Activated T-cell treated with anti-CD3 and anti-CD28 coated beads, Interleukin-2, amount 50 U/mL, for 24 hours (primary cell): ENCODE measurements around the gene SOBP.

Experiments
- DNase-seq: peaks from one replicate; pipeline ENCODE4 v3.0.0-alpha.2; 2020
- H3K27ac Mint-ChIP-seq: 2 replicates; pipeline ENCODE4 v1.8.0; 2020; ENCODE audit warnings: mild to moderate bottlenecking, mixed read lengths
- H3K27me3 Mint-ChIP-seq: 2 replicates; pipeline ENCODE4 v1.8.0; 2020; ENCODE audit warnings: mixed read lengths
- H3K36me3 Mint-ChIP-seq: 2 replicates; pipeline ENCODE4 v1.8.0; 2020; ENCODE audit warnings: low read depth, mixed read lengths
- H3K4me1 Mint-ChIP-seq: 2 replicates; pipeline ENCODE4 v1.8.0; 2020; ENCODE audit warnings: low read depth, mixed read lengths
- H3K4me3 Mint-ChIP-seq: 2 replicates; pipeline ENCODE4 v1.8.0; 2020; ENCODE audit warnings: mild to moderate bottlenecking, moderate library complexity, mixed read lengths
- H3K9me3 Mint-ChIP-seq: 2 replicates; pipeline ENCODE4 v1.8.0; 2020; ENCODE audit warnings: mixed read lengths

Gene SOBP, protein sequence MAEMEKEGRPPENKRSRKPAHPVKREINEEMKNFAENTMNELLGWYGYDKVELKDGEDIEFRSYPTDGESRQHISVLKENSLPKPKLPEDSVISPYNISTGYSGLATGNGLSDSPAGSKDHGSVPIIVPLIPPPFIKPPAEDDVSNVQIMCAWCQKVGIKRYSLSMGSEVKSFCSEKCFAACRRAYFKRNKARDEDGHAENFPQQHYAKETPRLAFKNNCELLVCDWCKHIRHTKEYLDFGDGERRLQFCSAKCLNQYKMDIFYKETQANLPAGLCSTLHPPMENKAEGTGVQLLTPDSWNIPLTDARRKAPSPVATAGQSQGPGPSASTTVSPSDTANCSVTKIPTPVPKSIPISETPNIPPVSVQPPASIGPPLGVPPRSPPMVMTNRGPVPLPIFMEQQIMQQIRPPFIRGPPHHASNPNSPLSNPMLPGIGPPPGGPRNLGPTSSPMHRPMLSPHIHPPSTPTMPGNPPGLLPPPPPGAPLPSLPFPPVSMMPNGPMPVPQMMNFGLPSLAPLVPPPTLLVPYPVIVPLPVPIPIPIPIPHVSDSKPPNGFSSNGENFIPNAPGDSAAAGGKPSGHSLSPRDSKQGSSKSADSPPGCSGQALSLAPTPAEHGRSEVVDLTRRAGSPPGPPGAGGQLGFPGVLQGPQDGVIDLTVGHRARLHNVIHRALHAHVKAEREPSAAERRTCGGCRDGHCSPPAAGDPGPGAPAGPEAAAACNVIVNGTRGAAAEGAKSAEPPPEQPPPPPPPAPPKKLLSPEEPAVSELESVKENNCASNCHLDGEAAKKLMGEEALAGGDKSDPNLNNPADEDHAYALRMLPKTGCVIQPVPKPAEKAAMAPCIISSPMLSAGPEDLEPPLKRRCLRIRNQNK

DNA sequence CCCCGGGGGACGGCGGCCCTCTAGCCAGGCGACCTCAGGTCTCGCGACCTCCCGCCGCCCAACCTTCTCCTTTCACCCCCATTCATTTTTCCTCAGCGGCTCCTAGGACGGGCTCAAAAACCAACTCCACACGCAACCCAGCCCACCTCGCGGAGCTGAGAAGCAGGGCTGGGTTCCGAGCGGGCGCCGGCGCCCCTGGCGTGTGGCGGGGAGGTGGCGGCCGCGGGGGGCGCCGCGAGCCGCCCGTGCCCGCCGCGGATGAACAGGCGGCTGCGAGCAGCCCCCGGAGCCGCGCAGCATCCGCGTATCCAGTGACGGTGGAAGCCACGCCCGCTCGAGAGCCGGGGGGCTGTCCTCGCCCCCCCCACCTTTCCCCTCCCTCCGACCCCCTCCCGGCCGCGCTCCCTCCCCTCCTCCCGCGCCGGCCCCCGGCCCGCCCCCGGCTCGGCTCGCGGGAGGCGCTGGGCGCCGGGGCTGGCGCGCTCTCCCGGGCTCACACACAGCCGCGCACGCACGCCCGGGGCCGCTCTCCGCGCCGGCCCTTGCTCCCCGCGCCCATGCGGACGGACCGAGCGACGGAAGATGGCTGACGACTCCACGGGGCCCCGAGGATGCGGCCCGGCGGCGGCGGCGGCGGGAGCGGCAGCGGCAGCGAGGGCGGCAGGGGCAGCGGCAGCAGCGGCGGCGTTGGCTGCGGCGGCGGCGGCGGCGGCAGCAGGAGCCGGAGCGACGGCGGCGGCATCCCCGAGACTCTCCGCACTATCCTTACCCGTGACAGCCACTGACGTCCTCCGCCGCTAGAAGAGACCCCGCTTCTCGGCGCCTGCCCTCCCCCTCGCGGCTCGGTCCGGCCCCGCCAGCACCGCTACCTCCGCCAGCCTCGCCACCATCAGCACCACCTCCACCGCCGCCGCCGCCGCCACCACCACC lies at the start of gene SOBP:
Gene SOBP (plus strand): TSS at position 482 of the 930 bp plus-strand sequence. CDS start 500 bp downstream, outside the sequence.
- Mint-ChIP-seq H3K4me3 (peak within 1 kb of the TSS; percentile 84), H3K27ac (peak within 1 kb of the TSS; percentile 82), H3K36me3 (peaks cover 5% of the 10 kb centered on the region), H3K4me1 (peaks cover 25% of the 10 kb centered on the region), H3K27me3 (peaks cover 43% of the 10 kb centered on the region), H3K9me3 (no peaks in the 10 kb centered on the region)
- peak; percentile 69 for DNase-seq

DNA sequence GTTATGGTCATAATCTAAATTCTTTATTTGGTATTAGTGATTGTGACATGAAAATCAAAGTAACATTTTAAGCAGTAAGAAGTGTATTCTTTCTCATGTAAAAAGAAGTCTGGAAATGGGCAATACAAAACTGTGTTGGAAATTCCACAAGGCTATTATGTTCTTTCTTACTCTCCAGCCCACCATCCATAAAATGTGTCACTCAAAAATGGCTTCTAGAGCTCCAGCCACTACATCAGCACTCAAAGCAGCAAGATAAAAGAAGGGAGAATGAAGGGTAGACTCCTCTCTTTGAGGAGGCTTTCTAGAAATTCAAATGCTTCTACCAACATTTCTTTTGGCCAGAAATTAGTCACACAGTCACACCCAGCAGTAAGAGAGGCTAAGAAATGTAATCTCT lies 49.0 kb upstream of the SOBP start:
- H3K4me1 Mint-ChIP-seq: peaks cover 40% of the 10 kb centered on the region
- H3K4me3 Mint-ChIP-seq: no peak overlapping the region
- H3K36me3 Mint-ChIP-seq: peaks cover 10% of the 10 kb centered on the region
- no peaks in the 10 kb centered on the region for H3K27me3 Mint-ChIP-seq
- H3K27ac Mint-ChIP-seq: no peak overlapping the region
- no peak for DNase-seq
- no peaks in the 10 kb centered on the region for H3K9me3 Mint-ChIP-seq

DNA sequence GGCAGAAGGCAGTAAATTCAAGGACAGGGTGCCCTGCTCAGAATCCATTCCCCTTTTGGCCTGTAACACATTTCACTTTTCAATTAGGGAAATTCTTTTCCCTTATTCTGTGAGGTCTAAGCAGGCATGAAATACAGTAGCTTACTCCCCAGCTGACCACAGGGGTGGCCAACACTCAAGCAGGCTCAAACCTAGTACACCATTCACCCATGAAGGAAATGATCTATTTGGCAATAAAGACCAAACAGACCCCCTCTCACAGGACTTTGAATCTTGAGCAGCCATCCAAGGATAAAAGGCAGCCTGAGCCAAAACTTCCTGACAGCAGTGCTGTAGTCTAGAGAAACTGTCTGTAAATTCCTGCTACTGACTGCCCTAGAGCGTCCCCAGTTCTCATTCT lies 48.2 kb upstream of the SOBP start:
- no peak for DNase-seq
- Mint-ChIP-seq H3K4me3 (no peak overlapping the region), H3K9me3 (peaks cover 1% of the 10 kb centered on the region), H3K36me3 (peaks cover 16% of the 10 kb centered on the region), H3K4me1 (peaks cover 40% of the 10 kb centered on the region), H3K27me3 (no peaks in the 10 kb centered on the region), H3K27ac (no peak overlapping the region)

DNA sequence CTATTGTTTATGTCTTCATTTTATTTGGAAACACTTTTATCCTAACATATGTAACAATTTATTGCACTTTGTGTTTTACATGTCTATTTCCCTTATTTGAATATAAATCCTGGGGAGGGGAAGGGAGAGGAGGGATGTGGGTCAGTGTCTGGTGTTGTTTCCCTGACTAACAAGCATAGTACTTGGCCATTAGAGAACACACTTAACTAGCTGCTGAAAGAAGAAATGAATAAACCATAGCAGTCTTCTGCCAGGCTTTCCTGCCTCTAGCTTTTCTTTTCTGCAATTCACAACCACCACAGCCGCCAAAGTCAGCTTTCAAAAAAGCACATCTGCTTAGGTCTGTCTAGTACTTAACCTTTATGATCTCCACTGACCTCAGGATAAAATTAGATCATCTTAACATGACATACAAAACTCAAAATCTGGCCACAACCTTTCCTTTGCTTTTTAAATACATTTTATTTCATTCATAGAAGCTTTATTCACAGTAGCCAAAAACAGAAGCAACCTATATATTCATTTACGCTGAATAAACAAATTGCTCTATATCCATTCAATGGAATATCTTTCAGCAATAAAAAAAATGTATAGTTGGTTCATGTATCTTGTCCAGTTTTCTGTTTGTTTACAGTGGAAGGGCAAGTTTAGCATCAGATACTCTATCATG lies 46.8 kb upstream of the SOBP start:
- Mint-ChIP-seq H3K9me3 (peaks cover 9% of the 10 kb centered on the region), H3K27me3 (no peaks in the 10 kb centered on the region), H3K36me3 (peaks cover 27% of the 10 kb centered on the region), H3K4me1 (peaks cover 36% of the 10 kb centered on the region), H3K4me3 (no peak overlapping the region), H3K27ac (no peak overlapping the region)
- no peak for DNase-seq

DNA sequence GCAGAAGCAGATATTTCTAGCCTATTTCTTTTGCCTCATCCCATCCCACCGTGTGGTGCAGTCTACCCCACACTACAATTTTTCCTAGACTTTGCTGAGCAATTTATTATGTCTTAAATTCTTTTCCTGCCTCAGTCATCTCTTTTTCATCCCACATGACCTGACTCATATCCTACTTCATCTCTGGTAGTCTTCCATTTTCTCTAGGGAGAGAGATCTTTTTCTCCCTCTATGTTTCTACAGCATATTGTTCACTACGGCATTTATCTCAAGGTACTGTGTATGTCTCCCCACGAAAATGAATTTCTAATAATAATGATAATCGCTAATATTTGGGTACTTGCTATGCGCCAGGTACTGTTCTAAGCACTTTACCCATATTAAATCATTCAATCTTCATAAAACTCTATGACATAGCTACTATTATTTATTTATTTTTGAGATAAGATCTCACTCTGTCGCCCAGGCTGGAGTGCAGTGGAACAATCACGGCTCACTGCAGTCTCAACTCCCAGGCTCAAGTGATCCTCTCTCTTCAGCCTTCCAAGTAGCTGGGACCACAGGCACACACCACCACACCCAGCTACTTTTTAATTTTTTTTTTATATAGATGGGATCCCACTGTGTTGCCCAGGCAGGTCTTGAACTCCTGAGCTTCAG lies 46.2 kb upstream of the SOBP start:
- Mint-ChIP-seq H3K9me3 (peaks cover 16% of the 10 kb centered on the region), H3K36me3 (peaks cover 33% of the 10 kb centered on the region), H3K27me3 (no peaks in the 10 kb centered on the region), H3K4me1 (peaks cover 34% of the 10 kb centered on the region), H3K4me3 (no peak overlapping the region), H3K27ac (no peak overlapping the region)
- DNase-seq: no peak

DNA sequence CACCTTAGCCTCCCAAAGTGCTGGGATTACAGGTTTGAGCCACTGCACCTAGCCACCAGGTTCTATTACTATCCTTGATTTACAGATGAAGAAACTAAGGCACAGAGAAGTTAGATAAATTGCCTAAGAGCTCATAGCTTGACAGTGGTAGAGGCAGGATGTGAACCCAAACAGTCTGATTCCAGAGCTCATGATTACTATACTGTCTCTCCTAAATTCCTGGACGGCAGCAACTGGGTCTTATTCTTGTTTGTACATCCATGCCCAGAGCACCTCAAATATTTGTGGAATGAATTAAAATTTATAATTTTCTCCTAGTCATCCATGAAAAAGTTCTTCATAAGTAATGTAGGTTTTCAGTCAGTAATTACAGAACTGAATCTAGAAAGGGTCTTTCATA lies 45.6 kb upstream of the SOBP start:
- H3K27me3 Mint-ChIP-seq: no peaks in the 10 kb centered on the region
- peaks cover 21% of the 10 kb centered on the region for H3K9me3 Mint-ChIP-seq
- no peak for DNase-seq
- H3K36me3 Mint-ChIP-seq: peaks cover 37% of the 10 kb centered on the region
- H3K27ac Mint-ChIP-seq: no peak overlapping the region
- peaks cover 33% of the 10 kb centered on the region for H3K4me1 Mint-ChIP-seq
- no peak overlapping the region for H3K4me3 Mint-ChIP-seq

DNA sequence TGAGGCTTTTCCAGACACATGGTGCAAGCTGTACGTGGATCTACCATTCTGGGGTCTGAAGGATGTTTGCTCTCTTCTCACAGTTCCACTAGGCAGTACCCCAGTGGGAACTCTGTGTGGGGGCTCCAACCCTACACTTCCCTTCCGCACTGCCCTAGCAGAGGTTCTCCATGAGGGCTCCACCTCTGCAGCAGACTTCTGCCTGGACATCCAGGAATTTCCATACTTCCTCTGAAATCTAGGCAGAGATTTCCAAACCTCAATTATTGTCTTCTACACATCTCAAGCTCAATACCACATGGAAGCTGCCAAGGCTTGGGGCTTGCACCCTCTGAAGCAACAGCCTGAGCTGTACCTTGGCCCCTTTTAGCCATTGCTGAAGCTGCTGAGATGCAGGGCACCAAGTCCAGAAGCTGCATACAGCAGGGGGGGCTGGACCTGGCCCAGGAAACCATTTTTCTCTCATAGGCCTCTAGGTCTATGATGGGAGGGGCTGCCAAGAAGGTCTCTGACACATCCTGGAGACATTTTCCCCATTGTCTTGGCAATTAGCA lies 42.2 kb upstream of the SOBP start:
- Mint-ChIP-seq H3K36me3 (peaks cover 63% of the 10 kb centered on the region), H3K9me3 (peaks cover 23% of the 10 kb centered on the region), H3K4me3 (no peak overlapping the region), H3K4me1 (peaks cover 12% of the 10 kb centered on the region), H3K27me3 (no peaks in the 10 kb centered on the region), H3K27ac (no peak overlapping the region)
- no peak for DNase-seq

DNA sequence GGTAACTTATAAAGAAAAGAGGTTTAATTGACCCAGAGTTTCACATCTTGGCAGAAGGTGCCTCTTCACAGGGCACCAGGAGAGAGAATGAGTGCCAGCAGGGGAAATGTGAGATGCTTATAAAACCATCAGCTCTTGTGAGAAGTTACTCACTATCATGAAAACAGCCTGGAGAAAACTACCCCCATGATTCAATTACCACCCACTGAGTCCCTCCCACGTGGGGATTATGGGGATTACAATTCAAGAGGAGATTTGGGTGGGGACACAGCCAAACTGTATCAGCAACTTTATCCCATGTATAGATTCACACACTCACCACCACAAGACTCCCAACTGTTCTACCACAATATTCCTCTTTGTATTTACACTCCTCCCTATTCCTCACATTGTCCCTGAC lies 41.1 kb upstream of the SOBP start:
- Mint-ChIP-seq H3K4me1 (peaks cover 6% of the 10 kb centered on the region), H3K36me3 (peaks cover 71% of the 10 kb centered on the region), H3K27me3 (no peaks in the 10 kb centered on the region), H3K4me3 (no peak overlapping the region), H3K27ac (no peak overlapping the region), H3K9me3 (peaks cover 23% of the 10 kb centered on the region)
- DNase-seq: no peak

DNA sequence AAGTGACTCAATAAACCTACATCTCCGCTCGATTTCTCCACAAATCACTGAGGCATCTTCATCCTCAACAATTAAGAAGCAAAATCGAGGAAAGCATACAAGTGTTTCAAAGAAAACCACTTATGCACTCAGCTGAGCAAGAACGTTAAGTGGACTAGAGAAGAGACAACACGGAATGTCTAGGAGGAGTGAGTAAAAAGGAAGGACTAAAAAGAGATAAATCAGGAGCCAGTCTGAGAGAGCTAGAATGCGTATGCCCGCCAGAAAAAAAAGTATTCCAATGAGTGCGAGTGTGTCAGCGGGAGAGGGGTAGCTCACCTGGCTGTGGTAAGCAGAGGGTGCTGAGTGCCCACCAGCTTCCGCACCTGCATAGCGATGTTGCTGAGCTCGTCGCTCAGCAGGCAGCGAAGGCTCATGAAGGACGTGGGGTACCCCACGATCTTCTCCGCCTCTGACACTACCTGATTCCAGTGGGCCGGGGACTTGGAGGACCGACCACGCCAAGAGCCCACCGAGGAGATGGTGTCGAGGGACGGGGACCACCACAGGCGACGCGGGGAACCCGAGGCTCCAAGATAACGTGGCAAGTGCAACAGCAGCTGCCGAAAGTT lies 31.1 kb upstream of the SOBP start:
- no peak for DNase-seq
- peaks cover 28% of the 10 kb centered on the region for H3K36me3 Mint-ChIP-seq
- no peaks in the 10 kb centered on the region for H3K27me3 Mint-ChIP-seq

DNA sequence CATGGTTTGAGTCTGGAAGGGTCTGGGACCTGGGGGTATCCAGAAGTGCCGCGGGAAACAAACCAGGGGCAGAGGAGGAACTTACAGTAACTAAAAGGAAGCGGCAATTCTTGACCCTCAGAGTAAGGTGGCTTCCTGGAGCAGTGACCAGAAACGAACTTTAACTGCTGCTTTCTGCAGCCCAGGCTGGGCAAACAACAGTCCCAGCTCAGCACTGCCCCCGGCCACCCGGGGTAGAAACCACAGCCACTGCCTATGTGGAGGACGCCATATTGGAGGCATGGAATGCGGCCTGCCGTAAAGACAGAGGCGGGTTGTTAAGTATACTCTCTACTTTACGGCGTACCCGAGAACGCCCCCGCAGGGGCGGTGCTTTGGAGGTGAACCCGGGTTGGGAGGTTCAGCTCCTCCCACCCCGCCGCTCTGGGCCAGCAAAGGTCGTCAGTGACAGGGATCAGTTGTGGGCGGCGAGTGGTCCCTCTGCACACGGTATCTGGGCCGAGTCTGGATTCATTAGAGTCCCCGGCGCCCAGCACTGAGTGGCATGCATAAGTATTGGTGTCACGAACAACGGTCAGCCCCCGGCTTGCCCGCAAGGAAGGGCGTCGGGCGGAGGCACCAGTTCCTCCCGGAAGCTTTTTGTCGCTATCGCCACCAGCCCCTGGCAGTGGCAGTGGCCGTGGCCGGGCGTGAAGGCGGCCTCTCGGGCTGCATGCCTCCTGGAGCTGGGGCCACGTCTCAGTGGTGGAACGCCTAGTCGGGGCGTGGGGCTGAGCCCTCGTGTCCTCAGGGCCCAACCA lies 30.4 kb upstream of the SOBP start, which contains the start of gene PDSS2:
Gene PDSS2 (minus strand): TSS at position 282 of the 800 bp plus-strand sequence. CDS start 279 bp downstream, at position 3.
- Mint-ChIP-seq H3K4me1 (peaks cover 24% of the 10 kb centered on the region), H3K4me3 (peak within 1 kb of the TSS; percentile 92), H3K36me3 (peaks cover 26% of the 10 kb centered on the region), H3K9me3 (no peaks in the 10 kb centered on the region), H3K27ac (peak within 1 kb of the TSS; percentile 93), H3K27me3 (no peaks in the 10 kb centered on the region)
- DNase-seq: peak; percentile 98

More for the DNA sequence above, 31.1 kb upstream of the SOBP start:
- H3K27ac Mint-ChIP-seq: peak overlapping the region; percentile 93
- peak overlapping the region; percentile 92 for H3K4me3 Mint-ChIP-seq
- H3K4me1 Mint-ChIP-seq: peaks cover 26% of the 10 kb centered on the region
- H3K9me3 Mint-ChIP-seq: no peaks in the 10 kb centered on the region

DNA sequence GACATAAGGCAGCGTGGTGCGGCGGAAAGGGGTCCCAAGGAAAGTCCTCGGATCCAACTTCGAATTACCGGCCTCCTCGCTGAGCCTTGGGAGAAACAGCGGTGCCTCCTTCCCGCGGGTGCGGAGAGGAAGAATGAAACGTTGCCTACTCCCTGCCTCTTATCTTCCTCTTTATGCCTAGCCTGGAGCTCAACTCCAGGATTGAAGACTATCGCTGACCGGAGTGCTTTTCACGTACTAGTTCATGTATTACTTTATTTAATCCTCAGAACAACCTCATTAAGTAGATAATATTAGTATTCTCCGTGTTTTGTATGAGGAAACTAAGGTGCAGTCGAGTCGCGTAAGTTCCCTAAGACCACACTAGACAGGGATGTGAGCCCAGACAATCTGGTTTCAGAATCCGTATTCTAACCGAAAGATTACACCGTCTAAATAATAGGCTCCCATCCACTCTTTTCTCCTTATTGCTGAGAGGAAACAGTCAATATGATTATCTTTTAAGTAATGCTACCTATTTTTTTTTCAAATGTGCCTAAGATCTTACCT lies 29.8 kb upstream of the SOBP start:
- H3K27me3 Mint-ChIP-seq: no peaks in the 10 kb centered on the region
- H3K9me3 Mint-ChIP-seq: no peaks in the 10 kb centered on the region
- H3K4me3 Mint-ChIP-seq: peak overlapping the region; percentile 92
- H3K36me3 Mint-ChIP-seq: peaks cover 23% of the 10 kb centered on the region
- H3K4me1 Mint-ChIP-seq: peaks cover 22% of the 10 kb centered on the region
- peak overlapping the region; percentile 93 for H3K27ac Mint-ChIP-seq
- no peak for DNase-seq

DNA sequence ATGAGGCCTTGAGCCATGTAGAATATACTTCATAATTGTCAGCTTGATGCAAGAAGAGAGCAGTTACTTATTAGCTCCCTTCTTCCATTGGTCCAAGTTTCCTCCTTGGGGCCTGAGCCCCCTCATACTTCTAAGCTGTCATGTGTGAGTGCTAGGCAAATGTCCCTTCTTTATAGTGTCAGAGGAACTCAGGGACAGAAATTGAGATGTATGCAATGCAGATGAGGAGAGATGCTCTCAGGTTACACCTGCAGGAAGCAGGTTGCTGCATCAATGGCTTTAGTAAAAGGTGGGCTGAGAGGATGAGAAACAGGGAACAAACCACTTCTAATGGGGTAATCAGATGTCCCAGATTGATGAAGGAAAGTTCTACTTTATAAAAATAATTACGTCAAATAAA lies 23.9 kb upstream of the SOBP start:
- Mint-ChIP-seq H3K9me3 (no peaks in the 10 kb centered on the region), H3K4me3 (no peak overlapping the region), H3K27ac (no peak overlapping the region), H3K27me3 (peaks cover 12% of the 10 kb centered on the region), H3K36me3 (no peaks in the 10 kb centered on the region), H3K4me1 (no peaks in the 10 kb centered on the region)
- DNase-seq: no peak
